ENCODE data around the gene FERMT2. TPM values are rescaled to one million over a fixed set of nuclear protein-coding genes. Genes with fewer than 3 reads are reported as not detected.

Gene FERMT2
- total RNA-seq, 2 donors from 2014 or later = 89.1 to 101 TPM

DNA sequence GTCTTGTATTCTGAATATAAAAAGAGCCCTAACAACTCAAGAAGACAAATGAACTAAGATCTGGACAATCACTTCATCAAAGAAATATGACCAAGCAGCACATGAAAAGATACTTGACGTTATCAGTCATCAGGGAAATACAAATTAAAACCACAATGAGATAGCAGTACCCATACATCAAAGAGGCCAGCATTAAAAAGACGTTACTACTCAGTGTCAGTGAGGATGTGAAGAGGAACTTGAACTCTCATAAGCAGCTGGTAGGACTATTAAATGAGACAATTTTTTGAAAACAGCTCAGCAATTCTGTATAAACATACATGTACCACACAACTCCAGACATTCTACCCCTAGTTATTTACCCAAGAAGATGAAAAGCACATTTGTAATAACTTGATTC, 55.9 kb downstream of the FERMT2 start:
- no peaks in the 10 kb centered on the region for H3K27me3 ChIP-seq
- H3K4me3 ChIP-seq = no peak overlapping the region
- DNase-seq (ENCODE audit: low spot score) = no peak
- no peak overlapping the region for H3K27ac ChIP-seq
- TF ChIP-seq, protein P1, sequence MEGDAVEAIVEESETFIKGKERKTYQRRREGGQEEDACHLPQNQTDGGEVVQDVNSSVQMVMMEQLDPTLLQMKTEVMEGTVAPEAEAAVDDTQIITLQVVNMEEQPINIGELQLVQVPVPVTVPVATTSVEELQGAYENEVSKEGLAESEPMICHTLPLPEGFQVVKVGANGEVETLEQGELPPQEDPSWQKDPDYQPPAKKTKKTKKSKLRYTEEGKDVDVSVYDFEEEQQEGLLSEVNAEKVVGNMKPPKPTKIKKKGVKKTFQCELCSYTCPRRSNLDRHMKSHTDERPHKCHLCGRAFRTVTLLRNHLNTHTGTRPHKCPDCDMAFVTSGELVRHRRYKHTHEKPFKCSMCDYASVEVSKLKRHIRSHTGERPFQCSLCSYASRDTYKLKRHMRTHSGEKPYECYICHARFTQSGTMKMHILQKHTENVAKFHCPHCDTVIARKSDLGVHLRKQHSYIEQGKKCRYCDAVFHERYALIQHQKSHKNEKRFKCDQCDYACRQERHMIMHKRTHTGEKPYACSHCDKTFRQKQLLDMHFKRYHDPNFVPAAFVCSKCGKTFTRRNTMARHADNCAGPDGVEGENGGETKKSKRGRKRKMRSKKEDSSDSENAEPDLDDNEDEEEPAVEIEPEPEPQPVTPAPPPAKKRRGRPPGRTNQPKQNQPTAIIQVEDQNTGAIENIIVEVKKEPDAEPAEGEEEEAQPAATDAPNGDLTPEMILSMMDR (IDR thresholded peaks at IDR 0.05) = no peak
- peaks cover 0 to 18% of the 10 kb centered on the region in 2 donors for H3K4me1 ChIP-seq
- H3K9me3 ChIP-seq = no peaks in the 10 kb centered on the region
- H3K36me3 ChIP-seq = peaks cover 16% of the 10 kb centered on the region

GRCh38 chr14:52891800-52892199, 59.0 kb downstream of the FERMT2 start:
- peaks cover 28% of the 10 kb centered on the region for H3K36me3 ChIP-seq

GRCh38 chr14:52888839-52889838, 61.7 kb downstream of the FERMT2 start:
- no peaks in the 10 kb centered on the region for H3K9me3 ChIP-seq
- H3K4me1 ChIP-seq = no peaks in the 10 kb centered on the region
- H3K4me3 ChIP-seq = no peak overlapping the region
- DNase-seq (ENCODE audit: low spot score) = no peak
- H3K27ac ChIP-seq = no peak overlapping the region
- no peaks in the 10 kb centered on the region for H3K27me3 ChIP-seq
- TF ChIP-seq, protein P1 (IDR thresholded peaks at IDR 0.05) = no peak
- peaks cover 28% of the 10 kb centered on the region for H3K36me3 ChIP-seq

More at GRCh38 chr14:52891800-52892199, 59.0 kb downstream of the FERMT2 start:
- no peak overlapping the region for H3K27ac ChIP-seq
- no peaks in the 10 kb centered on the region for H3K27me3 ChIP-seq
- TF ChIP-seq, protein P1 (IDR thresholded peaks at IDR 0.05) = no peak
- H3K4me1 ChIP-seq = peaks cover 0 to 18% of the 10 kb centered on the region in 2 donors
- H3K9me3 ChIP-seq = no peaks in the 10 kb centered on the region
- no peak for DNase-seq (ENCODE audit: low spot score)
- H3K4me3 ChIP-seq = no peak overlapping the region

DNA sequence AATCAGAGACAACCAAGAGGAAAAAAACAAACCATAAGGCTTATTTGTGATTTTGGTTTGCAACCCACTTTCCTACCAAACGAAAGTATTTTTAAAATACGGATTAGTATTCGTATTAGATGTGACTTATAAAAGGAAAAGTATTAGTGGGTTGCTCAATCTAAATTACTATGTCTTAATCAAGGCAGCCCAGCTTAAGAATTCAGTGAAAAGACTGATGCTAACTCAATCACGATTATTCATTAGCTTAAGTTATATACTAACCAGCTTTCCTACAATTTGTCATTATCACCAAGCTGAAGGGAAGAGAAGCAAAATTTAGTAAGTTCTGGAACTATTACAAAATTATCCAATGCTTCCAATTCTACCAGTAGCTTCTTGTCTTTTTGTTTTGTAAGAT, 62.7 kb downstream of the FERMT2 start:
- H3K27me3 ChIP-seq = no peaks in the 10 kb centered on the region
- TF ChIP-seq, protein P1 (IDR thresholded peaks at IDR 0.05) = no peak
- H3K9me3 ChIP-seq = no peaks in the 10 kb centered on the region
- no peak for DNase-seq (ENCODE audit: low spot score)
- H3K27ac ChIP-seq = no peak overlapping the region
- no peak overlapping the region for H3K4me3 ChIP-seq
- peaks cover 31% of the 10 kb centered on the region for H3K36me3 ChIP-seq
- H3K4me1 ChIP-seq = no peaks in the 10 kb centered on the region

DNA sequence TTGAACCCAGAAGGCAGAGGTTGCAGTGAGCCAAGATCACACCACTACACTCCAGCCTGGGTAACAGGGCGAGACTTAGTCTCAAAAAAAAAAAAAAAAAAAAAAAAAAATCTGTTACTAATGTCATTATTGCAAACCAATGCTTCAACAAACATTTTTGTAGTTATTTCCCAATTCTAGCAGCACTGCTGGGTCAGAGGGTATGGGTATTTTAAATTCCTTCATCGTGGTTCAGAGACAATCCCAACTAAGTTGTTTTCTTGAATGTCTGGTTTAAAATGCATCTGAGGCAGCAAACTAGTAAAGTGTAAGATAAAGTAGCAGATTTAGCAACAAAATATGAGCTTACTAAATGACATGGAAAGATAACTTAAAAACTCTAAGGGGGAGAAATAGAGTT, 65.6 kb downstream of the FERMT2 start:
- Histone ChIP-seq H3K27me3 (no peaks in the 10 kb centered on the region), H3K27ac (no peak overlapping the region), H3K36me3 (peaks cover 28% of the 10 kb centered on the region), H3K4me1 (peaks cover 0 to 3% of the 10 kb centered on the region in 2 donors), H3K4me3 (no peak overlapping the region), H3K9me3 (no peaks in the 10 kb centered on the region)
- no peak for DNase-seq (ENCODE audit: low spot score)
- TF ChIP-seq, protein P1 (IDR thresholded peaks at IDR 0.05) = no peak
